Left renal cortex interstitium (tissue), 4 donors: ENCODE data around the gene DIPK1A. TPM values are rescaled to one million over a fixed set of nuclear protein-coding genes. Genes with fewer than 3 reads are reported as not detected.
A peak's percentile ranks its signal among the peaks of the same experiment; 100 is the strongest.

Source experiments
- DNase-seq, 4 donors: peaks; one replicate each; pipeline ENCODE4 v3.0.0-alpha.2; 2013; ENCODE audit warnings: low read depth in 4 of 4, low spot score in 2 of 4, missing footprints in 1 of 4
- polyA plus RNA-seq, 4 donors: library from polyadenylated mRNA; unstranded; fragments of 120-200 nt; gene quantifications; one replicate each; pipeline ENCODE4 v1.2.1, GENCODE V29; 2013; ENCODE audit not compliant: insufficient read length in 4 of 4

The DIPK1A gene
- polyA plus RNA-seq, 4 donors: 8.0 to 10.6 (median 9.2) TPM

GRCh38 chr1:92881391-92881790 is 79.9 kb downstream of the DIPK1A start:
- no peak for DNase-seq

- DNase-seq: no peak
These were observed 81.8 kb downstream of the DIPK1A start for GRCh38 chr1:92879316-92879968.

DNA sequence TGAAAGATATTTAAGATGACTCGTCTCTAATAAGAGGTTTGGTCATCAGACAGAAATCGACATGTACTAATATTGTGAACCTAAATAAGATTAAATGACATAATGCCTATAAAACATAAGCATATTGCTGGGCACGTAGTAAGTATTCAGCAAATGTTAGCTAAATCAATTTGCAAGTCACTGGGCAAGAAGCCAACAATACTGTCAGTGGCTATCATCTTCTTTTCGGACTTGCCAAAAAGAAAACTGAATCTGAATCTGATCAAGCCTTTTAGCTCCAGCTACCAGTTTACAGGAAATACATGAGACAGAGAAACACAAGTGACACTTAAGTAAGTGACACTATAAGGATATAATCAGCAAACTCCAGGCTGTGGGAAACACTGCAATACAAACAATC is 83.5 kb downstream of the DIPK1A start:
- DNase-seq: no peak

- no peak for DNase-seq
These were observed 84.1 kb downstream of the DIPK1A start for GRCh38 chr1:92877081-92877711.

DNA sequence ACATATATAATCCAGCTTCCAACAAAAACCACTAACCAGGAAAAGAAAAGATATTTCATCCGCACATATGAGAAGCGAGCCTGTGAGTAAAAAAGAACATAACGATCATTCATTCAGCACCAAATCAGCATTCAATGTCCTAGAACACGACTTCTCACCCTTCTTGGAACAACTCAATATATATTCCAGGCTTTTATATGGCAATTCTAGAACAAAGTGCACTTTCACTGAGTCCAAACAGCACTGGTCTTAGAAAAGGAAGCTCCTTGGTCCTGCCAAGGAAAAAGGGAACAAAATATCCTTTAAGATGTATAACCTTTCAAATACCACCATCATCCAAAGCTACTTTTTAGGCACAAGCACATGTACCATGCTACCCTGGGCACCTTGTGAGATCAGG is 84.9 kb downstream of the DIPK1A start:
- DNase-seq: no peak

- DNase-seq: no peak
These were observed 86.3 kb downstream of the DIPK1A start for GRCh38 chr1:92874987-92875386.

DNA sequence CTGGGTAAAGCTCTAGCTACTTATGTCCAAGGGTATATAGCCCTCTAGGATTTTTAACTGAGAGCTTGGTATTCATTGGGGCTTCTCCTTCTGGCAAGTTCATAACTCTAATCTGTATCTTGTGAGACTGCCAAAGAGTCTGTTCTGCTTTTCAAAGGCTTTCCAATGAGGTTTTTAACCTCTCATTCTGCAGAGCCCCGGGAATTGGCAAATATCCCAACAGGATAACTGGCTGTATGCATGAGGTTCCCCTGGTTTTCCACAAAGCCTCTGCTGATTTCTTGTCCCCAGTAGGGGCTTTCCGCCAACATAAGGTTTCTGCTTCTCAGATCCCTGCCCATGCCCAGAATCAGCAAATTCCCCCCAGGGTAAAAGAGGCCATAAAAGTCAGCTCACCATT is 88.5 kb downstream of the DIPK1A start:
- no peak for DNase-seq

DNA sequence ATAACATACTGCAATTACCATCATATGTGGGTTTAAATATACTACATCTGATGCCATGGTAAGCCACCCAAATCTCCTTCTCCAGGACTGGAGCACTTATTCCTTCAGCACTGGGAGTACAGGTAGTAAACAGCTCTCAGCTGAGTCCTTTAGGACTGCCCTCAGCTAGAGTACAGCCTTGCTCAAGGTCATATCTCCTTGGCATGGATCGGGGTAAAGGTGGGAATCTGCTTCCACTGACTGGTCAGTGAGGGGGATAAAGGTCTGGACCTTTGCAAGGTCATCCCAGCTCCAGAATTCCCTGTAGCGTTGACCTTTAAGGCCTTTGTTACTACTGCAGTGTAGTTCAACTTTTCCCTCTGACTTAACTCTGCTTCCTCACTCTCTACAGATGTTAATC is 90.7 kb downstream of the DIPK1A start:
- no peak for DNase-seq

GRCh38 chr1:92864131-92864530 is 97.1 kb downstream of the DIPK1A start:
- DNase-seq: no peak

- no peak for DNase-seq
These were observed 98.7 kb downstream of the DIPK1A start for GRCh38 chr1:92862605-92863004.

GRCh38 chr1:92859400-92860039 is 101.7 kb downstream of the DIPK1A start:
- peak in 1 of 4 donors; percentile 5 for DNase-seq

GRCh38 chr1:92858564-92859399 is 102.5 kb downstream of the DIPK1A start:
- DNase-seq: peak; percentile 62 to 81 (median 67)

- no peak for DNase-seq
These were observed 103.4 kb downstream of the DIPK1A start for GRCh38 chr1:92857817-92858216.

DNA sequence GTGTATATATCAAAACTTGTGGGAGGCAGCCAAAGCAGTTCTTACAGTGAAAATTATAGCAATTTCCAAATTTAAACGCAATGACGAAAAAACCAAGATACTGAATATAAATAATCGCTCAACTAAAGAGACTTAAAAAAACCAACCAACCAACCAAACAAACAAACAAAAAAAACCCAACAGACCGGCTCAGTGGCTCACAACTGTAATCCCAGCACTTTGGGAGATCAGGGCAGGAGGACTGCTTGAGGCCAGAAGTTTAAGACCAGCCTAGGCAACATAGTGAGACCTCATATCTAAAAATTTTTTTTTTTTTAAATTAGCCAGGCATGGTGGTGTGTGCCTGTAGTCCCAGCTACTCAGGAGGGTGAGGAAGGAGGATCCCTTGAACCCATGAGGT is 106.0 kb downstream of the DIPK1A start:
- DNase-seq: no peak

GRCh38 chr1:92854101-92854785 is 107.0 kb downstream of the DIPK1A start:
- DNase-seq: no peak

- no peak for DNase-seq
These were observed 108.0 kb downstream of the DIPK1A start for GRCh38 chr1:92853299-92853698.

DNA sequence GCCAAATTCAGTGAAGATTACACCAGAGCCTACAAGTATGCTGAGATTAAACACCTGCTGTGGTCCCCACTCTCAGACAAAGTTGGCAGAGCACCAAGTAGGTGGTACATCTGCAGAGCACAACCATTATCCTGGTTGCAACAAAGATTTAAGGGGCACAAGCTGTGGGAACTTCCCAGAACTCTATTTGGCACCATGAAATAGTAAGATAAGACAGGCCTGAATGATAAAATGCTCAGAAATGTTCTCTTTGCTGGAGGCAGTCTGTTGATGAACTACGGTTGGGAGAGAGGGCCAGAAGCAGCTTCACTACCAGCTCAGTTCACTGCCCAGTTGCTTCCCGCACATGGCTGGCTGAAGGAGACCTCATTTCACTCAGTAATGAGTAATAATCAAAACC is 109.5 kb downstream of the DIPK1A start:
- no peak for DNase-seq

- no peak for DNase-seq
These were observed 111.2 kb downstream of the DIPK1A start for GRCh38 chr1:92850019-92850418.

GRCh38 chr1:92848201-92848600 is 113.1 kb downstream of the DIPK1A start:
- DNase-seq: no peak

GRCh38 chr1:92845908-92846307 is 115.4 kb downstream of the DIPK1A start:
- no peak for DNase-seq

DNA sequence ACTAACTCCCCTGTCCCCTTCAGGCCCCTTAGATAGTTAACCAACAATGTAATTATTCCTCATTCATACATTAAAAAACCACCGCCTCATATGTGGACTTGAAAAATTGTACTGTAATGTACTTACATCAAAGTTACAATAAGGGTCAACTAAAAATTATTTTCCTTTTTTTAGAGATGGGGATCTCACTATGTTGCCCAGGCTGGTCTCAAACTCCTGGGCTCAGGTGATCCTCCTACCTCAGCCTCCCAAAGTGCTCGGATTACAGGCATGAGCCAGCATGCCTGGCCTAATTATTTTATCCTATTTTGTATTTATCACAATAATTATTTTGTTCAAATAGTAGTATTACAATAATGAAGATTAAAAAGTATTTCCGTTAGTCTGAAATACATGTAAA is 116.8 kb downstream of the DIPK1A start:
- no peak for DNase-seq
